GM19324 (cell line): ENCODE results near the gene OAT.

Experiments
- ATAC-seq: cut with Tn5 transposase; IDR thresholded peaks from one replicate; pipeline ENCODE4 v1.9.1; 2021; ENCODE audit warnings: mild to moderate bottlenecking, moderate library complexity; ENCODE audit not compliant: unreplicated experiment, low FRiP score

Gene OAT

DNA sequence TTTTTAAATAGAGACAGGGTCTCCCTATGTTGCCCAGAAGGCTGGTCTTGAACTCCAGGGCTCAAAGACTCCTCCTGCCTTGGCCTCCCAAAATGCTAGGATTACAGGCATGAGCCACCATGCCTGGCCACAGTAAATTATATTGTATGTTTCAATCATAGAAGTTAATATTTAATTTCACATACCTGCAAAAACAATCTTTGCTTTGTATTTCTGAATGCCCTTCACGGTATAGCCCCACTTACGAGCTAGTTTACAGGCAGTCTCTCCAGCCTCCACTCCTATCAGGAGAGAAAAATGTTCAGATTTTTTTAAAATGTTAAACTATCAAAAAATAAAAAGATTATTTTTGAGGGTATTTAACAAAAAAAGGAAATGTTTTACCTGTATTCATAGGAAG, 10.4 kb downstream of the OAT start:
- no peak for ATAC-seq

GRCh38 chr10:124407456-124407855, 11.3 kb downstream of the OAT start:
- no peak for ATAC-seq

DNA sequence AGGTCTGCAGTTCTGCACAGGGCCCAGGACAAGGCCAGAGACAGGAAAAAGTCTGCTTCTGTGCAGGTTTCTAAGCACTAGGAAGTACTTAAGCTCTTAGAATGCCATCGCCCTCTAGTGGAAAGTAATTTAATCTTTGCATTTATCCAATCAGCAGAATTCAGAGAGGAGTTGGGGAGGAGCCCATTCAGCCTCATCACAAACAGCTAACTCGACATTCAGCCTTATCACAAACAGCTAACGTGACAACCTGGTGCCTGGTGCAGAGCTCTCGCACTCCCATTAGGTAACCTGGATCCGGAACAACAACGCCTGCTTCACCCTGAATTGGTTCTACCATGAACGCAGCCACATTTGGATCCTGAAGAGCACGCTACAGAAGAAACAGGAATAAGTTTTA, 15.2 kb downstream of the OAT start:
- no peak for ATAC-seq

DNA sequence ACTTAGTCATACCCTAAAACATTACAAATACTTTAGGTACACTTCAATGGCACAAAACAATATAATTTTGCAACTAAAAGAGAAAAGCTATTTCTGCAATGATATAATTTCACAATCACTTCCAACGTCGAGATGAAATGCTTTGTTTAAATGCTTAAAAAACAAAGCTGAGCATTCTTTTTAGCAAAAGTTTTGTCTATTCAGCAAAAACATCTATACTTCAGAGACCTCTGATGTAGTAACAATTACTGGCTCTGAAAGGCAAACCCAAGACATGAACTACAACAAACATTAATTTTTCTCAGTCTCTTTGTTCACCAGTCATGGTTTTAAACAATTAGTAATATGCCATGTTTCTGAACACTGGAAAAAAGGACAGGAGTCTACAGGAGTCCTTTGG, 16.4 kb downstream of the OAT start:
- no peak for ATAC-seq

DNA sequence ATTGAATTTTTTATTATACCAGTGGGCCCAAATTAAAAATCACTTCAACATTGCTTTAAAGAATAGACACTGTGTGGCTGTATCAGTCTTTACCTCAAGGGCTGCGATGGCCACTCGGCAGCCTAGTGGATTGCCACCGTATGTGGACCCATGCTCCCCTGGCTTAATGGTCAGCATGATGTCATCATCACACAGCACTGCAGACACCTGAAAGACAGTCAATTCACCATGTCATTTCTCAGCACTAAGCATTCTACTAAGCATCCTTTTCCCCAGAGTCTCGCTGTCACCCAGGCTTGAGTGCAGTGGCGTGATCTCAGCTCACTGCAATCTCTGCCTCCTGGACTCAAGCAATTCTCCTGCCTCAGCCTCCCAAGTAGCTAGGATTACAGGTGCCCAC, 17.1 kb downstream of the OAT start:
- no peak for ATAC-seq

GRCh38 chr10:124394583-124394982, 24.1 kb downstream of the OAT start:
- no peak for ATAC-seq

DNA sequence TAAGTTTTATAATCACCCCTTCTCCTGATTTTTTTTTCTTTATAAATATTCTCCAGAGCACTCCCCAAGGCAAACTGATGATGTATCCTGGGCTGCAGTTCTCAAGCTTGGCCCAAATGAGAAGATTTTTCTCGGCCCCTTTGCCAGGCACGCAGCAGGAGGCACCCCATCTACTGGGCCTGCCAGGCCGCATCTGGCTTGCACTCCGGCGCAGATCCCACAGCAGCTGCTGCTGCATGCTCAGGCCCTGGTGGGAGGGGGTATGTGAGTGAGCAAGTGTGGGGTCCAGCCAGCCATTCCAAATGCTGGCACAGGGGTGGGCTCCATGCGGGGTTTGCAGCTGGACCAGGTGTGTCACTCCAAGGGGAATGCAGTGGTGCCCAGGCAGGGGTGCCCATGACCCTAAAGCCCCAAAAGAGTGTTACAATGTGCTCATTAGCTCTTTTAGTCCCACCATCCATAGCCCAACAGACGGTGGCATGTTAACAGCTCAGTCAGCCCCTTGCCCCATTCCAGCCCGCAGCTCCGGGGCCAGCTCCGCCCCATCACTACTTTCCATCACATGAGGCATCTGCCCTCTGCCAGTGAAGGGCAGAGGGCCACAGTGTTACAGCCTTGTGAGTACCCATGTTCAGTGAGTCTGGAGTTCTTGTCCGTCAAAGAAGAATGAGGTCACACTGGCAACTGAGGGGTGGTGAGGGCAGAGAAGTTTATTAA, 25.9 kb downstream of the OAT start:
- ATAC-seq: no peak

GRCh38 chr10:124390471-124391187, 28.1 kb downstream of the OAT start:
- ATAC-seq: no peak

DNA sequence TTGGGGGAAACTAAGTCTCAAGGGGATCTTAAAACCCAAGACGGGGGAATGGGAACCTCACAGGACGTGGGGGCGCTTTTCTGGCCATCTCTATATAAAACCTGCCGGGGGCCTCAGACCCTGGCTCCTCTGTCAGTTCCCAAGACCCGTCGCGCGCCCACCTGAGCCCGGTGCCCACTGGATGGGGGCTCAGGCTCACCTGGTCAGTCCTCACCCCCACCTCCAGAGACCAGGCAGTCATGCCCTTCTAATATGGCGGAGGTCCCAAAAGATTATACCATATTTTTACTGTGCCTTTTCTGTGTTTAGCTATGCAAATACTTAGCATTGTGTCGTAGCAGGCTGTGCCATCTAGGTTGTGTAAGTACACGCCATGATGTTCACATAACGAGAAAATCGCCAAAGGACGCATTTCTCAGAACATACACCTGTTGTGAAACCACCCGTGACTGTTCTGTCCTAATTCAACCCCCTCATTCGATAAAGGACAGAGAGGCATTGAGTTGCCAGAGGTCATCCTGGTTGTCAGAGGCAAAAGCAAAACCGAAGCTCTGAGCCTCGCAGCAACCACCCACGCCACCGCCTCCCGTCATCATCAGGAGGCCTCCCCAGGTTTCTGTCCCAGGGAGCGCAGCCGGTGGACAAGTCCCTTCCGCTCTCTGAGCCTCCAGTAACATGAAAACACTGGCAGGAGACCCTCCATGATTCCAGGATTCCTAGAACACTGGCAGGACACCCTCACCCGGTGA, 28.9 kb downstream of the OAT start:
- ATAC-seq: no peak

DNA sequence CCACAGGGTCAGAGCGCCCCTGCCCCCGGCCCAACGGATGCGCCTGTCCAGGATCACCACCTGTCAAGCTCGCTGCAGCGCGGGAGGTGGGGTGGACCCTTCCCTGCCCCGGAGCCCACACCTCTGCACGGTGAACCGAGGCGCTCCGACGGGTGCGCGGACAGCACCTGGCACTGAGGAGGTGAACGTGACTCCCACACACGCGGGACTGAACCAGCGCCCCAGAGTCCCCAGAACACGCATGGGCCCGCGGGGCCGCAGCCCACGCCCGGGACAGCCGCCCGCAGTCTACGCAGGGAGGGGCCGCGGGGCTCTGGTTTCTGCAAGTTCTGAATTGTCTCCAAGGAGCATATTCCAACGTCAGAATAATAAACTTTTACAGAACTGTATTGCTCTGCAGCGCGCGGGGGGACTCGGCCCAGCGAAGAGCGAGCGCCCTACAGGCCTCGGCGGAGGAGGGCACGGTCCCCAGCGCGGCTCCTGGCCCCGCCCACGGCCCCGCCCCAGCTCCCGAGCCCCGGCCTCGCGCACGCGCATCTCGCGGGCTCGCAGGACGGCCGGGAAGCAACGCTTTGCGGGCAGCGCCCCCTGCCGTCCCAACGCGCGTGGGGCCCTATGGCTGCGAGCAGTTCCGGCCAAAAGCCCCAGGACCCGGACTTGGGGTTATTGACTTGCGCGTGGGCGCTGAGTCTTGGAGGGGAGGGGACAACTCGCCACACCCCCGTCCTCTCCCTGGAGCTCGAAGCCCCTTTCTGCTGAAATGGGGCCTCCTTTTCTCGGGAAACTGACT, 29.7 kb downstream of the OAT start:
- ATAC-seq: peak; percentile 86

- ATAC-seq: no peak
Observed at GRCh38 chr10:124388476-124388822, 30.3 kb downstream of the OAT start.

DNA sequence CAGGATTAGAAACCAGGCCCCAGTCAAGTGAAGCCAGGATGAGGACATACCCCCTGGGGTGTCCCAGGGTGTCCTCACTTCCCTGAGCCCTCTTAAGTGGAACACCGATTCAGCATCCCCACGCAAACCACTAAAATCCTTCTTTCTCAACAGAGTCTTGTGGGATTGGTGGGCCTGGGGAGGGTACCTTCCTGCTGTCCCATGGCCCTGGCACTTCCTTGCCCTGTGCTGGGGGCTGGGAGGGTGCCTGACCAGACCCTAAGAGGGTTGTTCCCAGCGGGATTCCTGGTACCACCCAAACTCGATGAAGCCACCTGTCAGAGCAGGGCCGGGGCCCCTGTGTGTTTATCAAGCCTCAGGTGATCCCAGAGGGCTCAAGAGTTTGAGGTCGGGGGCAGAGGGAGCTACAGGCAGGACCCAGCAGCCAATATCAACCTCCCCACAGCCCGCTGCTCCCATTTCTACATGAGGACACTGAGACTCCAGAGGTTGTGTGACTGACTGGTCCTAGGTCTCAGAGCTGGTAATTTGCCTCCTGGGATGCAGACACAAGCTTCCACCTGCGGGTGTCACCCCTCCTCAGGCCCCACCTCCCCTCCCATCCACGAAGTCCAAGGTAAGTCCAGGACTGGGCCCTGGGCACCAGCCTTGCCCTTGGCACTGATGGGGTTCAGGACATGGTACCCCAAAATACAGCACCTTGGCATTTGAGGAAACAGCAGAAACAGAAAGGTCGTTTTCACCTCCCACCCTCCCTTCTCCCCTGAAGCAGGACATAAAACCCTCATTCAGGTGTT, 31.4 kb downstream of the OAT start:
- ATAC-seq: no peak

- ATAC-seq: no peak
Observed at GRCh38 chr10:124386186-124387077, 32.3 kb downstream of the OAT start.

DNA sequence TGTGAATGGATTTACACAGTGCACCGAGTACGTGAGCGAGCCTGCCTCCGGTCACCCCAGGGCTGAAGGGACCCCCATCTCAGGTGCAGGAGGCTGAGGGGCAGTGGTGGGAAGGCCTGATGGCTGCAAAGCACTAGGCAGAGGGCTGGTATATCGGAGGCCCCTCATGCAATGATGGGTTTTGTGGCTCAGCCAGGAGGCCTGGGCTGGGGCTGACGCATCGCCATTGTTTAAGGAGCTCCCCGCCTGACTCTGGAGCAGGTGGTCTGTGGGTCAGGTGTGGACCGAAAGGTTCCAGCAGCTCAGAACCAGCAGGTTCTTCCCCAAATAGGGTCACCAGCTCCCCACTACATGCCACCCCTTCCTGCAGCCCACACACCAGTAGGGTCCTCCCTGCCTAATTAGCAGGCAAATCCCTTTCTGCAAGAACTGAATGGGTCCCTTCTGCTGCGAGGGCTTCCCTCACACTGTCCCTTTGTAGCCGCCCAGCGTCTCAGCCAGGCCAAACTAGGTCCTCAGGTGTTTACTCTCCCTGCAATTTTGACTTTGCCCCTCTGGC, 33.0 kb downstream of the OAT start:
- ATAC-seq: no peak

GRCh38 chr10:124384591-124385190, 34.0 kb downstream of the OAT start:
- ATAC-seq: no peak

GRCh38 chr10:124384172-124384571, 34.6 kb downstream of the OAT start:
- ATAC-seq: no peak

DNA sequence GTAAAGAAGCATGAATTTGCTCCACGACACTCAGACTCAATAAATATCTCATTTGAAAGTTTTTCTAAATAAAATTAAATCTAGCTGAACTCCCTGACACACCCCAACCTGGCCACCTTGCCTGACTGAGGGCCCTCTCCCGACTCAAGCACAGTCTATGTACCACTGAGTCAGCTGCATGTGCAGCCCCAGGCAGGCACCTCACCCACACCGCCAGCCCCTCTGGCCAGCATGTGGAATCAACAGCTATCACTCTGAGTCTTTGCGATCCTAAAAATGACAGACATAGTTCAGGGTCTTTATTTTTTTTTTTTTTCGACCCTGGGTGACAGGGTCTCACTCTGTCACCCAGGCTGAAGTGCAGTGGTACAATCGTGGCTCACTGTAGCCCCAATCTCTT, 35.2 kb downstream of the OAT start:
- no peak for ATAC-seq

- no peak for ATAC-seq
Observed at GRCh38 chr10:124381011-124381611, 37.6 kb downstream of the OAT start.
